Astrocyte (in vitro differentiated cells and primary cell): ENCODE measurements around the gene HPSE2. TPM values are rescaled to one million over a fixed set of nuclear protein-coding genes. Genes with fewer than 3 reads are reported as not detected.

Experiments
- DNase-seq: peaks from one replicate; pipeline ENCODE4 v3.0.0-alpha.2; 2010; ENCODE audit warnings: low read depth
- FAIRE-seq: peaks from 2 replicates; lab custom pipeline; 2011; peaks lifted over from hg19 to GRCh38; lab: Jason Lieb, UNC
- H2AFZ ChIP-seq: 2 replicates; pipeline ENCODE4 v1.6.0; 2012; ENCODE audit warnings: low read depth, low read length, inconsistent platforms
- H3K27ac ChIP-seq: 2 replicates; pipeline ENCODE4 v1.5.1; 2011; ENCODE audit warnings: low read depth, low read length, inconsistent platforms
- H3K27me3 ChIP-seq: 2 replicates; pipeline ENCODE4 v1.6.0; 2011; ENCODE audit warnings: low read length, inconsistent platforms; ENCODE audit not compliant: insufficient read depth
- H3K36me3 ChIP-seq: 2 replicates; pipeline ENCODE4 v1.5.1; 2011; ENCODE audit warnings: low read length, inconsistent platforms; ENCODE audit not compliant: insufficient read depth
- H3K4me1 ChIP-seq: 2 replicates; pipeline ENCODE4 v1.5.1; 2011; ENCODE audit warnings: low read length, inconsistent platforms; ENCODE audit not compliant: insufficient read depth
- H3K4me2 ChIP-seq: 2 replicates; pipeline ENCODE4 v1.6.0; 2012; ENCODE audit warnings: low read length, inconsistent platforms
- H3K4me3 ChIP-seq: 2 replicates; pipeline ENCODE4 v1.5.1; 2011; ENCODE audit warnings: low read depth, mild to moderate bottlenecking, low read length, inconsistent platforms; ENCODE audit not compliant: insufficient read depth
- H3K79me2 ChIP-seq: 2 replicates; pipeline ENCODE4 v1.6.0; 2012; ENCODE audit warnings: mild to moderate bottlenecking, low read length, inconsistent platforms; ENCODE audit not compliant: insufficient read depth
- H3K9ac ChIP-seq: 2 replicates; pipeline ENCODE4 v1.6.0; 2012; ENCODE audit warnings: mild to moderate bottlenecking, low read length, inconsistent platforms
- H3K9me3 ChIP-seq: 2 replicates; pipeline ENCODE4 v1.5.1; 2012; ENCODE audit warnings: low read depth, mild to moderate bottlenecking, low read length, inconsistent platforms; ENCODE audit not compliant: insufficient read depth
- H4K20me1 ChIP-seq: 2 replicates; pipeline ENCODE4 v1.6.0; 2012; ENCODE audit warnings: low read length, inconsistent platforms; ENCODE audit not compliant: insufficient read depth
- H3K27ac Mint-ChIP-seq: one replicate; pipeline ENCODE4 v1.8.0; 2021; ENCODE audit warnings: mild to moderate bottlenecking, mixed read lengths; ENCODE audit not compliant: unreplicated experiment
- H3K27me3 Mint-ChIP-seq: one replicate; pipeline ENCODE4 v1.8.0; 2021; ENCODE audit warnings: low read depth, mixed read lengths; ENCODE audit not compliant: unreplicated experiment
- H3K36me3 Mint-ChIP-seq: one replicate; pipeline ENCODE4 v1.8.0; 2021; ENCODE audit warnings: low read depth, mixed read lengths; ENCODE audit not compliant: unreplicated experiment
- H3K4me1 Mint-ChIP-seq: one replicate; pipeline ENCODE4 v1.8.0; 2021; ENCODE audit warnings: low read depth, mixed read lengths; ENCODE audit not compliant: unreplicated experiment
- H3K4me3 Mint-ChIP-seq: one replicate; pipeline ENCODE4 v1.8.0; 2021; ENCODE audit warnings: mild to moderate bottlenecking, moderate library complexity, mixed read lengths; ENCODE audit not compliant: unreplicated experiment
- H3K9me3 Mint-ChIP-seq: one replicate; pipeline ENCODE4 v1.8.0; 2021; ENCODE audit warnings: mild to moderate bottlenecking, mixed read lengths; ENCODE audit not compliant: unreplicated experiment
- EZH2 ChIP-seq: IDR thresholded peaks from 2 replicates; pipeline ENCODE4 v1.6.1; 2012; ENCODE audit warnings: mild to moderate bottlenecking, low read length, inconsistent platforms; ENCODE audit not compliant: insufficient read depth
- total RNA-seq: library from RNA; stranded (reverse); gene quantifications from 2 replicates; pipeline ENCODE4 v1.2.1, GENCODE V29; 2021
- TF ChIP-seq, protein P1 (sequence below): IDR thresholded peaks from 2 replicates; pipeline ENCODE4 v1.5.1; 2011; ENCODE audit warnings: low read depth, mild to moderate bottlenecking, inconsistent platforms, low read length, moderate library complexity; ENCODE audit not compliant: insufficient read depth

The HPSE2 gene
- total RNA-seq, 1 donor from 2014 or later = 0.14 TPM

- Histone ChIP-seq H3K27ac (no peak overlapping the region), H3K4me3 (peak overlapping the region; percentile 69), H3K9me3 (no peaks in the 10 kb centered on the region), H3K36me3 (peaks cover 16% of the 10 kb centered on the region), H3K27me3 (no peaks in the 10 kb centered on the region), H3K9ac (peak overlapping the region; percentile 92), H3K4me1 (peaks cover 4% of the 10 kb centered on the region), H2AFZ (no peak overlapping the region), H3K79me2 (peaks cover 25% of the 10 kb centered on the region), H4K20me1 (peaks cover 17% of the 10 kb centered on the region), H3K4me2 (peak overlapping the region; percentile 84)
- no peak for TF ChIP-seq EZH2
- TF ChIP-seq, protein P1, sequence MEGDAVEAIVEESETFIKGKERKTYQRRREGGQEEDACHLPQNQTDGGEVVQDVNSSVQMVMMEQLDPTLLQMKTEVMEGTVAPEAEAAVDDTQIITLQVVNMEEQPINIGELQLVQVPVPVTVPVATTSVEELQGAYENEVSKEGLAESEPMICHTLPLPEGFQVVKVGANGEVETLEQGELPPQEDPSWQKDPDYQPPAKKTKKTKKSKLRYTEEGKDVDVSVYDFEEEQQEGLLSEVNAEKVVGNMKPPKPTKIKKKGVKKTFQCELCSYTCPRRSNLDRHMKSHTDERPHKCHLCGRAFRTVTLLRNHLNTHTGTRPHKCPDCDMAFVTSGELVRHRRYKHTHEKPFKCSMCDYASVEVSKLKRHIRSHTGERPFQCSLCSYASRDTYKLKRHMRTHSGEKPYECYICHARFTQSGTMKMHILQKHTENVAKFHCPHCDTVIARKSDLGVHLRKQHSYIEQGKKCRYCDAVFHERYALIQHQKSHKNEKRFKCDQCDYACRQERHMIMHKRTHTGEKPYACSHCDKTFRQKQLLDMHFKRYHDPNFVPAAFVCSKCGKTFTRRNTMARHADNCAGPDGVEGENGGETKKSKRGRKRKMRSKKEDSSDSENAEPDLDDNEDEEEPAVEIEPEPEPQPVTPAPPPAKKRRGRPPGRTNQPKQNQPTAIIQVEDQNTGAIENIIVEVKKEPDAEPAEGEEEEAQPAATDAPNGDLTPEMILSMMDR = no peak
- no peaks in the 10 kb centered on the region for H3K4me1 Mint-ChIP-seq
- H3K27ac Mint-ChIP-seq = no peak overlapping the region
- H3K4me3 Mint-ChIP-seq = peak overlapping the region; percentile 88
- DNase-seq = no peak
- peaks cover 9% of the 10 kb centered on the region for H3K36me3 Mint-ChIP-seq
- no peak for FAIRE-seq
- peaks cover 4% of the 10 kb centered on the region for H3K9me3 Mint-ChIP-seq
- H3K27me3 Mint-ChIP-seq = no peaks in the 10 kb centered on the region
Observed at GRCh38 chr10:98445200-98445812, 790.3 kb downstream of the HPSE2 start.

- no peak for DNase-seq
- Mint-ChIP-seq H3K36me3 (peaks cover 12% of the 10 kb centered on the region), H3K27ac (no peak overlapping the region), H3K4me1 (no peaks in the 10 kb centered on the region), H3K4me3 (peak overlapping the region; percentile 31), H3K9me3 (peaks cover 2% of the 10 kb centered on the region), H3K27me3 (no peaks in the 10 kb centered on the region)
- Histone ChIP-seq H3K9me3 (no peaks in the 10 kb centered on the region), H3K4me1 (peaks cover 4% of the 10 kb centered on the region), H3K27ac (no peak overlapping the region), H2AFZ (no peak overlapping the region), H3K27me3 (no peaks in the 10 kb centered on the region), H3K79me2 (peaks cover 25% of the 10 kb centered on the region), H3K4me2 (no peak overlapping the region), H3K4me3 (no peak overlapping the region), H3K9ac (no peak overlapping the region), H4K20me1 (peaks cover 17% of the 10 kb centered on the region), H3K36me3 (peaks cover 17% of the 10 kb centered on the region)
- TF ChIP-seq EZH2 = no peak
- TF ChIP-seq, protein P1 = no peak
- FAIRE-seq = no peak
Observed at GRCh38 chr10:98444314-98445006, 791.2 kb downstream of the HPSE2 start.

- Histone ChIP-seq H3K9ac (no peak overlapping the region), H3K27me3 (no peaks in the 10 kb centered on the region), H3K4me2 (no peak overlapping the region), H4K20me1 (peaks cover 8% of the 10 kb centered on the region), H3K4me3 (no peak overlapping the region), H3K36me3 (peaks cover 13% of the 10 kb centered on the region), H3K27ac (no peak overlapping the region), H2AFZ (no peak overlapping the region), H3K79me2 (peaks cover 7% of the 10 kb centered on the region), H3K4me1 (peaks cover 12% of the 10 kb centered on the region), H3K9me3 (no peaks in the 10 kb centered on the region)
- Mint-ChIP-seq H3K4me3 (no peak overlapping the region), H3K9me3 (peaks cover 2% of the 10 kb centered on the region), H3K36me3 (peaks cover 26% of the 10 kb centered on the region), H3K27me3 (no peaks in the 10 kb centered on the region), H3K27ac (no peak overlapping the region), H3K4me1 (peaks cover 8% of the 10 kb centered on the region)
- FAIRE-seq (no peak), DNase-seq (no peak)
- TF ChIP-seq EZH2 = no peak
- TF ChIP-seq, protein P1 = no peak
Observed at GRCh38 chr10:98438715-98439114, 796.9 kb downstream of the HPSE2 start.
